Stimulated activated memory B cell treated with anti-CD40 and anti-IgM and Interleukin-4, amounts not matched to agents 10 μg/mL and 1 μg/mL and 100 μg/mL, for 72 hours (primary cell): Measurements from ENCODE around the gene ALDH1L1.

Source experiments
- ATAC-seq: fragments of 150-1000 bp; cut with Tn5 transposase; 2 replicates; pipeline ENCODE4 v1.10.0; 2021
- H3K27ac Mint-ChIP-seq: one replicate; pipeline ENCODE4 v1.8.0; 2022; ENCODE audit warnings: mild to moderate bottlenecking, mixed read lengths
- H3K27me3 Mint-ChIP-seq: one replicate; pipeline ENCODE4 v1.8.0; 2022; ENCODE audit warnings: mixed read lengths
- H3K36me3 Mint-ChIP-seq: one replicate; pipeline ENCODE4 v1.8.0; 2022; ENCODE audit warnings: mixed read lengths
- H3K4me1 Mint-ChIP-seq: one replicate; pipeline ENCODE4 v1.8.0; 2022; ENCODE audit warnings: mixed read lengths
- H3K4me3 Mint-ChIP-seq: one replicate; pipeline ENCODE4 v1.8.0; 2022; ENCODE audit warnings: mild to moderate bottlenecking, moderate library complexity, mixed read lengths
- H3K9me3 Mint-ChIP-seq: one replicate; pipeline ENCODE4 v1.8.0; 2022; ENCODE audit warnings: mixed read lengths

The ALDH1L1 gene

DNA sequence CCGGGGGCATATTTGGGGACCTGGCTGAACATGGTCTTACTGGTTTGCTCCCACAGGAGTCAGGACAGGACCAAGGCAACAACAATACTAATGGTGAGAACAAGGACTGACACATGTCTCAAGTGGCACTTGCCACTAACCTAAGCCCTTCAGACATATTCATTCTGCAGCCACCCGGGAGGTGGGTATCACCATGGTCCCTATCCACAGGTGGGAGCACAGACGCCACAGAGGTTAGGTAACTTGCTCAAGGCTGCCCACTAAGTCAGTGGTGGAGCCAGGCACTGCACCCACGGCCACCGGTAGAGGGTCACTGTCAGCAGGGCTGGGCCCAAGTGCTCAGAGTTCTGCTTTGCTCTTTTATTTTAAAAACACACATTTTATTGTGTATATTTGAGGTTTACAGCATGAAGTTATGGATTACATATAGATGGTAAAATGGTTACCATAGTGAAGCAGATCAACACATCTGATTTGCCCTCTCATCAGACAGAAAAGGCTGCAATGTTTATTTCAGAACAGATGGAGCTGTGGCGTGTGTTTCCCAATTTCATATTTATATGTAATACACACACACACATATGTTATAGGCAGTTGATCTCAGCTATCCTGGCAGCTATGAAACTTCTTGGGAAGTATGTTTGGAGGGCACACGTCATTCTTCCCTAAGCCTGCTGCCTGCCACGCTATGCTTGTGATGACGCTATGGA lies 66.5 kb downstream of the ALDH1L1 start:
- ATAC-seq = peak; percentile 34

DNA sequence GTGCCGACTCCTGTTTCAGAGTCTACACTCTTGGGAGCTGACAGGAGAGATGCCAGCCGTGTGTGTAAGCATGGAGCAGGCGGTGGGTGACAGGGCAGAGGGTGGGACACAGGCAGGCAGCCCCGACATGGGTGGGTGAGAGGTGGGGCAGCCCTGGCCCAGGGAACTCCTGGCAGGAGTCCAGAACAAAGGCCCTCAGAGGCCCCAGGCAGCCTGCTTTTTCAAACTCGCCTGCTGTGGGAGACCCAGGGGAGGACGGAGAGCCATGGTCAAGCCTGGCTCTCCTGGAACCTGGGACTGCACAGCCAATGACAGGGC lies 67.2 kb downstream of the ALDH1L1 start:
- Mint-ChIP-seq H3K27me3 (no peaks in the 10 kb centered on the region), H3K9me3 (no peaks in the 10 kb centered on the region), H3K4me1 (no peaks in the 10 kb centered on the region), H3K4me3 (no peak overlapping the region), H3K27ac (no peak overlapping the region), H3K36me3 (no peaks in the 10 kb centered on the region)
- ATAC-seq = no peak

More for the DNA sequence above, 66.5 kb downstream of the ALDH1L1 start:
- H3K9me3 Mint-ChIP-seq = no peaks in the 10 kb centered on the region
- peaks cover 5% of the 10 kb centered on the region for H3K27me3 Mint-ChIP-seq
- H3K36me3 Mint-ChIP-seq = no peaks in the 10 kb centered on the region
- no peak overlapping the region for H3K4me3 Mint-ChIP-seq
- H3K4me1 Mint-ChIP-seq = no peaks in the 10 kb centered on the region
- H3K27ac Mint-ChIP-seq = no peak overlapping the region

DNA sequence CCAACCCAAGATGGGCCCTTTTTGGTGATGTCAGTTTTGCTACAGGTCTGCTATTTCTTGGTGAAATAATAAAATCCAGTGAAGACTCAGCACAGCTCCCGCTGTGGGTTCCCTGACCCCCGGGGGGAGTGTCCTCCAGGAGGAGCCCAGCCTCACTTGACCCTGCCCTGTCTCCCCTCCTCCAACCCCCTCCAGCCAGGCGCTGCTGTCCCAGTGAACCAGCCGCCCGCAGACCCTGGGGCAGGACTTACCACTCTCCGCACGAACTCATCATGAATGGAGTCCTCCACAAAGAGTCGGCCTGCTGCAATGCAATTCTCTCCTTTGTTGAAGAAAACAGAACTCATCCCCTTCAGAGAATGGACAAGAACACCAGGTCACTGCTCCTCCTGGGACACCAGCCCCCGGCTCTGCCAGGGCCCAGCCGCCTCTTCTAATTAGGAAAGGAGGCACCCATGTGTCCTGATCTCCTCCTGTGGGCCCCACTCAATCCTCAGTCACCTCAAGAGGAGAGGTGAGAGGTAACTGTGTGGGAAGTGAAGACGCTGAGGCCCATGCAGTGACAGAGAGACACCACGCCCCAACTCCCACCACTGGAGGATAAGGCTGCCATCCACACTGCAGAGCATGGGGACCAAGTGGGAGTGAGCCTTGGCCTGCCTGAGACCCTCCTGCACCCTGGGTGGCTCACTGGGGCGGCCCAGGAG lies 67.7 kb downstream of the ALDH1L1 start:
- H3K36me3 Mint-ChIP-seq = no peaks in the 10 kb centered on the region
- no peaks in the 10 kb centered on the region for H3K9me3 Mint-ChIP-seq
- H3K27me3 Mint-ChIP-seq = no peaks in the 10 kb centered on the region
- no peak overlapping the region for H3K4me3 Mint-ChIP-seq
- no peaks in the 10 kb centered on the region for H3K4me1 Mint-ChIP-seq
- ATAC-seq = no peak
- no peak overlapping the region for H3K27ac Mint-ChIP-seq

DNA sequence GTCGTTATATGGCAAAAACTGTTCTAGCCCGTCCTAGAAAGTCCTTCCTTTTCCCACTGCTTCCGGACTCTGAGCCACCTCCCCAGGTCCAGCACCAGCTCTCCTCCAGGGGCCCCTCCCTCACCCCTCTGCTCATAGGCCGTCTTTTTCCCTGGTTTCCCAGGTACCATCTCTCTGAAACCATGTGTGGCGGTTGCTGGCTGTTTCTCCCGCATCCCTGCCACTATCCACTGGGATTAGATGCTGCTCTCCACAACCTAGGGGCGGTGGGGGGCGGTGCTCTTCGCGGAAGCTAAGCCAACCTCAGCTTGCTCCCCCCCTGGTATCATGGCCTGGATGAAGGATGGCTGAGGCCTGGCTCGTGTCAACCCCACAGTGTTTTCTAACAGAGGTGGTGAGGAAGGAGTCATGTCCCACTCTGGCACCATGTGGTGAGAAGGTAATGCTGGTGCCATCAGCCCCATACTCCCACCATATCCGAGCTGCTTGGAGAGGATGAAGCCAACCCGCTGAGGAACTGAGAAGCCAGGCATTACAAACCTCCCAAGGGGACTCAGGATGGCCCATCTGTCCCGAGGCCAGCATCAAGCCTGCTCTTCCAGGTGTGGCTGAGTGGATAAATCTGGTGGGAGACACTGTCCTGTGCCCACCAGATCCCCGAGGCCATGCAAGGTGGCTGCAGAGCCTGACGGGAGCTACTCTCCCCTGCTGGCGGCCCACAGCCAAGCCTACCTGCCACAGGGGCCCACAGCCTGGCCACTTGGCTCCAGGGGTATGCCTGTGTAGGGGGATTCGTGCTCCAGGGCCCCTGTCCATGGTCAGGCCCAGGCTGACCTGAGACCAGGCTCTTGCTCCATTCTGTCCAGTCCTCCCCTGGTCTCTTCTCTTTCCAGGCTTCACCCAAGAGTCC lies 68.6 kb downstream of the ALDH1L1 start:
- Mint-ChIP-seq H3K36me3 (no peaks in the 10 kb centered on the region), H3K4me1 (no peaks in the 10 kb centered on the region), H3K27me3 (no peaks in the 10 kb centered on the region), H3K9me3 (no peaks in the 10 kb centered on the region), H3K27ac (no peak overlapping the region), H3K4me3 (no peak overlapping the region)
- ATAC-seq = no peak

DNA sequence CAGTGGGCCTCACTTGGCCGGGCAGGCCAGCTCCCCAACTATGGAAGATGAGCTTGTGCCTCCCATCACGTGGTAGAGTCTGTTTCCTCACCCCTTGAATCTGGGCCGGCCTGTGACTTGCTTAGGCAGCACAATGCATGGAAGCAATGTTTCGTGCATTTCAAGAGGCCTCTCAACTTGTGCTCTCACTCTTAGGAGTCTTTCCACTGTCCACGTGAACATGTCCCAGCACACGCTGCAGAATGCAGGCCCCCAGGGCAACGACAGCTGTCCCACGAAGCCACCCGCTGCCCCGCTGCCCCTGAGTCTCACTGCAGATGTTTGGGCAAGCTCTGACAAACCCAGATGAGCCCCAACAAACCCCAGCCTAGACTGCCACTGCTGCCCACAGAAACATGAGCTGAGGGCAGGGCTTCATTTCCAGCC lies 69.2 kb downstream of the ALDH1L1 start:
- Mint-ChIP-seq H3K4me3 (no peak overlapping the region), H3K27me3 (no peaks in the 10 kb centered on the region)
- ATAC-seq = no peak

DNA sequence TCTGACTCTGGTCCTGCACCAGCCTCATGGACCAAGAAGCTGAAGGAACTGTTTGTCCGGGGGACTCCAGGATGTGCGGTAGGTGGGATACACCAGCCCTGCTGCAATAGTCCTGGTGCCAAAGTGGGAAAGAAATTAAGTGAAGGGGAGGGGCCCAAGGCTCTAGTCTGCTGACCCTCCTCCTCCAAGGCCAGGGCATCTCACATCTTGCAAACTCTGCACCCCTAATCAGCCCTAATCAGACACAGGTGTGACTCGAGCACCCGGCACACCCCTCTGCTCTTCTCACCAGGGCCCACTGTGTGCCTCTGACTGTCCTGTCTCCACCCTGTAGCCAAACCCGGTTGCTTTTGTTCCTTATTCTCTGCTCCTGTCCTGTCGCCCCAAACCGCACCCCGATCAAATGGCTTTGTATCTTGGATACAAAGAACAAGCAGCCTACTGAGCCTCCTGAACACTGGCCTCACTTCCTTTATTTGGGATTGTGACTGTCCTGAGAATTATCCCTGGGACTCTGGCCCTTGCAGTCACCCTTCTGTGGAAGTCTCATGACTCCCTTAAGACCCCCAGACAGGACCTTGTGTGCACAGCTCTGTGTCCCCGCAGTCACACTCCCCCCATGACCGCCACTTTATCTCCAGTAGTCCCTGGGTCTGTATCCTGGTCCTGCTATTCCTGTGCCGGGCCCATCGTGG lies 69.8 kb downstream of the ALDH1L1 start:
- Mint-ChIP-seq H3K4me1 (no peaks in the 10 kb centered on the region), H3K36me3 (no peaks in the 10 kb centered on the region), H3K27ac (no peak overlapping the region), H3K4me3 (no peak overlapping the region), H3K27me3 (no peaks in the 10 kb centered on the region), H3K9me3 (no peaks in the 10 kb centered on the region)
- ATAC-seq = no peak

More for the DNA sequence above, 69.2 kb downstream of the ALDH1L1 start:
- H3K27ac Mint-ChIP-seq = no peak overlapping the region
- H3K9me3 Mint-ChIP-seq = no peaks in the 10 kb centered on the region
- H3K4me1 Mint-ChIP-seq = no peaks in the 10 kb centered on the region
- no peaks in the 10 kb centered on the region for H3K36me3 Mint-ChIP-seq

DNA sequence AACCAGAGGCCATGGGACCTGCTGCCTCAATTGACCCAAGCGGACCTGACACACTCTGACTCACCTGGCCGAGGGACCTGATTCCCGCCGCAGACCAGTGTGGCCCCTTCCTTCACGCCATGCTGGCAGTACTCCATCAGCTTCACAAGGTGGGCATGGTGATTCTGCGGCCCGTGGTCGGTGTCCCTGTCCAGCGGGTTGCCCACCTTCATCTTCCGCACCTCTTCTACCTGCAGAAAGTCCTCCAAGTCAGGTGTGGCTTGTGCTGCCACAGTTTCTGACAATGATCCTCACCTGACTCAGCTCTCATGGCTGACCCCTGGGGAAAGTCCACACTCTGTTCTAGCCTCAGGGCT lies 70.5 kb downstream of the ALDH1L1 start:
- Mint-ChIP-seq H3K9me3 (no peaks in the 10 kb centered on the region), H3K4me1 (no peaks in the 10 kb centered on the region), H3K27me3 (no peaks in the 10 kb centered on the region), H3K27ac (no peak overlapping the region), H3K36me3 (no peaks in the 10 kb centered on the region), H3K4me3 (no peak overlapping the region)
- no peak for ATAC-seq

DNA sequence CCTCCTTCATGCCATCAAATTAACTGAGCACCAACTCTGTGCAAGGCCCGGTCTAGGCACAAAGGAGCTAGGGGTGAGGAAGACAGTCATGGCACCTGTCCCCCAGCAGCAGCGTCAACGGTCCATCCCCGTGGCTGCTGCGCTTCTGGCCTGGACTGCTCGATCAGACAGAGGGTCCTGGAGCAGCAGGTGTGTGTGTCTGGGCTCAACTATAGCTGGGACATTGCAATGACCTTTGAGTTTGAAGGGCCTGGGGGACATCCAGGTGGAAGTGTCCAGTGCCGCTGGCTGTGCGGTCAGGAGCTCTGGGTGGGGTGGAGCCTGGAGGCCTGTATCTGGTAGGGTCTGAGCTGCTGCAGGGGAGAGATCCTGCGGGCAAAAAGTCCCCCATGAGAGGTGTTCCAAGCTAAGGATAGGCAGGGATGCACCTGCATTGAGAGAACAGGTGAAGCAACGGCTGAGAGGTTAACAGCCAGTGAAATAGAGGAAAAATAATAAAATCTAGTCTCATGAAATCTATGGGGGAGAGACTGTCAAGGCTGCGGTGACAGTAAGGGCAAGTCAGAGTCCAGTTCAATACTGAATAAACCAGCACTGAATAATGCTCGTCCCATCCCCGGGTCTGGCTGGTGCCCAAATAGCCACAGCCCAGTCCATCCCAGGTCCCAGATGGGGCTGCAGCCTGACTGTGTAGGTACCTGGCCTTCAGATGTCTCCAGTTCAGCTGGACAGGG lies 71.1 kb downstream of the ALDH1L1 start:
- no peak overlapping the region for H3K27ac Mint-ChIP-seq
- H3K4me1 Mint-ChIP-seq = no peaks in the 10 kb centered on the region
- H3K27me3 Mint-ChIP-seq = no peaks in the 10 kb centered on the region
- no peaks in the 10 kb centered on the region for H3K36me3 Mint-ChIP-seq
- H3K9me3 Mint-ChIP-seq = no peaks in the 10 kb centered on the region
- no peak overlapping the region for H3K4me3 Mint-ChIP-seq
- no peak for ATAC-seq

DNA sequence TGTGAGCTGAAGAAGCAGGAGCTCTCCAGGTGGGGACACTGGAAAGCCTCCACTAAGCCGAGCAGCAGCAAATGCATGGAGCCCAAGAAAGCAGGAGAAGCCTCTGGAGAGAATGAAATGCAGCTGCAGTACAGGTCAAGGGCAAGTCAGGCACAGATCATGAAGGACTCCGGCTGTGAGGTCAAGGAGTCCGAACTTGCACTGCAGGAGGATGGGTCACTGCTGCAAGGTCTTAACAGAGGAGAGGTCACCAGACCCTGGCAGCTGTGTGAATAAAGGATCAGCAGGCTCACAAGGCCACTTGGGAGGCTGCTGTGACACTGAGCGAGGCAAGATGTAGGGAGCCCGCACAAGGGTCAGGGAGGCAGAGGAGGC lies 71.7 kb downstream of the ALDH1L1 start:
- H3K9me3 Mint-ChIP-seq = no peaks in the 10 kb centered on the region
- no peak overlapping the region for H3K4me3 Mint-ChIP-seq
- no peaks in the 10 kb centered on the region for H3K36me3 Mint-ChIP-seq
- no peak for ATAC-seq
- H3K4me1 Mint-ChIP-seq = no peaks in the 10 kb centered on the region
- peaks cover under 1% of the 10 kb centered on the region for H3K27me3 Mint-ChIP-seq
- no peak overlapping the region for H3K27ac Mint-ChIP-seq

DNA sequence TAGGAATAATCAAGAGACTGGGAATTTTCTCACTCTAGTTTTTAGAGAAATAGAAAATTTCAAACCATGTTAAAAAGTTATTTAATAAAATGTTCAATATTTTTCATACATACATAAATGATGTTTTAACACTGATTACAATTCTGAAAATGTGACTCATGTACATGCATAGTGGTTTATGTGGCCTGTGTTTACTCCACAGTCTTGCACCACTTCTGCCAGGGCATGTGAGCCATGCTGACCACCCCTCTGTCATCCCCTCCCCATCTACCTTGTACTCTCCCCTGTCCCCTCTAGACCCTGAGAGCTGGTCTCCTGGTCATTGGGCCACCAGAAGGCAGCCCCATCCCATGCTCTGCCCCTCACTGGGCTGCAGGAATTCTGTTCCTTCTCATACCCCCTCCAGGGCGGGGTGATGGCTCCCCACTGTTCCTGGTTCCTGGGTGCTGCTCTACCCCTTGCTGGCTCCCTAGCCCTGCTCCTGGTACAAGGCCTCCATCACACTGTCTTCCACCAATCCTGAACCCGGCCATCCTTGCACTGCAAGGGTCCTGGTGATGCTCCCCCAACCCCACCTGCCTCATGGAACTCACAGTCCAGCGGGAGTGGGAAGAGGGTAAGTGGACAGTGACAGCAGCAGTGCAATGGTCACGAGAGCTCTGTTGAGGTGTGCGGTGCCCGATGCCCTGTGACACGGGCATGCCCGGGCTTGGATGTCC lies 72.3 kb downstream of the ALDH1L1 start:
- Mint-ChIP-seq H3K27me3 (peaks cover 6% of the 10 kb centered on the region), H3K4me3 (no peak overlapping the region), H3K36me3 (no peaks in the 10 kb centered on the region), H3K9me3 (no peaks in the 10 kb centered on the region), H3K27ac (no peak overlapping the region), H3K4me1 (no peaks in the 10 kb centered on the region)
- ATAC-seq = no peak

DNA sequence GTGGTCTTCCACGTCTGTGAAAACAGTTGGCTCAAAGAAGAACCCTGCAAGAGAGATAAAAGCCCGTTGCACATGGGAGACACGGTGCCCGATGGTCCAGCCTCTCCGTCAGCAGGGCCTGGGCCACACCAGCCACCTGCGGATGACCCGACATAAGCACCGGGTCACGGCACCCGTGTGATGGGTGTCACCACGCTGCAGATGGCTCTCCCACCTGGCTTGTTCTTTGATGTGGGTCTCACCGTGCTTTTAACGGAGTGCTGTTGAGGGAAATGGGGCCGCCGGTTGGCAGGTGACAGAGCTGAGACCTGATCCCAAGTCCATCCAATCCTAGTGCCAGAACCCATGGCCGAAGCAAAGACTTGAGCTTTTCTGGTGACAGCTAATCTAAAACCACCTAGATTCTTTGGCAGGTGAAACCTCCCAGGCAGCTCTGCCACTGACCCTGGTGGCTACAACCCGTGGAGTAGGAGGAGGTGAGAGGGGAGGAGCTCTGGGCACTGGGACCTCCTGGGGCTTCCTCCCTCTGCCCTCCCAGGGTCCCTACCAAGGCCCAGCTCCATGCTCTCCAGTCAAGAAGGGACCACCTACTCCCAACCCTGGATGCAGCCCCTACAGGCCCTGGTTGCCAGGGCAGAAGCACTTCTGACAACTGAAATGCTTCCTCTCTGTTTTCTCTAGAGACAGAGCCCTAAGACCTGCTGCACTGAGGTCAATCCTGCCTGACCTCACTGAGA lies 73.0 kb downstream of the ALDH1L1 start:
- peaks cover 14% of the 10 kb centered on the region for H3K27me3 Mint-ChIP-seq
- no peak overlapping the region for H3K4me3 Mint-ChIP-seq
- no peaks in the 10 kb centered on the region for H3K4me1 Mint-ChIP-seq
- no peaks in the 10 kb centered on the region for H3K36me3 Mint-ChIP-seq
- H3K9me3 Mint-ChIP-seq = no peaks in the 10 kb centered on the region
- H3K27ac Mint-ChIP-seq = no peak overlapping the region
- no peak for ATAC-seq

DNA sequence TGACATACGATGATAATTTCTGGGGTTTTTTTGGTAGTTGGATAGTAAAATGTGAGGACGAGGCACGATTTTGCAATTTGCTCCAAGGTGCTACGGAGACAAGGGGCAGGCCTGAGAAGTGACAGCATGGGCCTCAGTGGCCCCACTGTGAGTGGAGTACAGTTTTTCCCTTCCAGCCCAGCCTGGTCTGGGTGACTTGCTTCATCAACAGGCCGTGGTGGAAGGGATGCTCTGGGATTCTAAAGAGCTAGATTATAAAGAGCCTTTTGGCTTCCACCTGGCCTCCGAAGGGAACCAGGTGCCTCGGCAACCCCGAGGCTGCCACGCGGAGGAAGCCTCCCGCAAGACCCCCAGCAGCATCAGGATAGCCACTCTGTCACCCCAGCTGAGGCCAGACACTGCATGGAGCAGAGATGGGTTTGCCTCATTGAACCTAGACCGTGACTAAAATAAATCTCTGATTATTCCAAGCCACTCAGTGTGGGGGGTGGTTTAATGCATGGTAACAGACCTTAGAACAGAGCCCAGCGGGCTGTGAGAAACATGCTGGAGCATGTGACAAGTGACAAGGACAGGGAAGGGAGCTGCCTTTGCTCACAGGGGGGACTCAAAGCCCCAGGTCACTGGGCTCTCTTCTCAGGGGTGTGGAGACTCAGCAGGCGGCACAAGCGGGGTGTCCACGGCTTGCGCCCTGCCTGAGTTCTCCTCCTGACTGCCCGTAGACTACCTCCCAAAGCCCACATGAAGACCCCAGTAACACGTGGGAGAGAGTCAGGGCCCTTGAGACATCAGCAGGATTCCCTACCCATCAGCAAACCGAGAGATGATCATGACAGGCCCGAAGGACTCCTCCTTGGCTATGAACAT lies 73.8 kb downstream of the ALDH1L1 start:
- H3K4me3 Mint-ChIP-seq = no peak overlapping the region
- no peak for ATAC-seq
- H3K27ac Mint-ChIP-seq = no peak overlapping the region
- no peaks in the 10 kb centered on the region for H3K4me1 Mint-ChIP-seq
- H3K27me3 Mint-ChIP-seq = peaks cover 22% of the 10 kb centered on the region
- H3K9me3 Mint-ChIP-seq = no peaks in the 10 kb centered on the region
- no peaks in the 10 kb centered on the region for H3K36me3 Mint-ChIP-seq

DNA sequence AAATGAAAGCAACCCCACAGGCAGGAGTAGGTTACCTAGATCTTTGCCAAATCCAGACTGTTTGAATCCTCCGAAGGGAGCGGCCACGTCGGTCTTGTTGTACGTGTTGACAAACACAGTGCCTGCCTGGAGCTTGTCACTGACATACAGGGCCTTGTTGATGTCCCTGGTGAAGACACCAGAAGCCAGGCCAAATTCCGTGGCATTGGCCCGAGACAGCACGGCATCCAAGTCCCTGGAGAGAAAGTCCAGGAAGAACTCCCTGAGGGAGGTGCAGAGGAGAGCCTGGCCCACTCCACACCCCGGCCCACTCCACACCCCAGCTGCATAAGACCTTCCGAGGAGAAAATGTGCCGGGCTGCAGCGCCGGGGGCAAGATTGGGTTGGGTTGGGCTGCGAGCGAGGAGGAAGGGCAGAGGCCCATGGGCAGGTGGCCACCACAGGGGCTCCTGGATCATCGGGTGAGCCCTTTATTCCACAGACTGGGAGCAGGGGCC lies 74.6 kb downstream of the ALDH1L1 start:
- Mint-ChIP-seq H3K27me3 (peaks cover 30% of the 10 kb centered on the region), H3K27ac (no peak overlapping the region), H3K4me1 (peaks cover 6% of the 10 kb centered on the region), H3K36me3 (no peaks in the 10 kb centered on the region), H3K9me3 (no peaks in the 10 kb centered on the region), H3K4me3 (no peak overlapping the region)
- ATAC-seq = no peak
